ENCODE results near the gene CCDC138. TPM values are rescaled to one million over a fixed set of nuclear protein-coding genes. Genes with fewer than 3 reads are reported as not detected.

Gene CCDC138
- total RNA-seq, 1 donor from 2014 or later = 5.0 TPM

GRCh38 chr2:108894766-108895165, 108.2 kb downstream of the CCDC138 start:
- no peak for DNase-seq (ENCODE audit: low read depth in 2 of 2)

- no peak for DNase-seq (ENCODE audit: low read depth in 2 of 2)
Measured at GRCh38 chr2:108895188-108895587, 108.6 kb downstream of the CCDC138 start.

- no peak for DNase-seq (ENCODE audit: low read depth in 2 of 2)
Measured at GRCh38 chr2:108896741-108897140, 110.2 kb downstream of the CCDC138 start.

- DNase-seq (ENCODE audit: low read depth in 2 of 2) = no peak
Measured at GRCh38 chr2:108898315-108899082, 111.9 kb downstream of the CCDC138 start.

GRCh38 chr2:108904680-108905079, 118.1 kb downstream of the CCDC138 start:
- no peak for DNase-seq (ENCODE audit: low read depth in 2 of 2)

- no peak for DNase-seq (ENCODE audit: low read depth in 2 of 2)
Measured at GRCh38 chr2:108905176-108905575, 118.6 kb downstream of the CCDC138 start.

GRCh38 chr2:108905906-108906305, 119.3 kb downstream of the CCDC138 start:
- no peak for DNase-seq (ENCODE audit: low read depth in 2 of 2)

GRCh38 chr2:108906403-108907077, 120.0 kb downstream of the CCDC138 start:
- DNase-seq (ENCODE audit: low read depth in 2 of 2) = no peak

- DNase-seq (ENCODE audit: low read depth in 2 of 2) = no peak
Measured at GRCh38 chr2:108907822-108908712, 121.5 kb downstream of the CCDC138 start.

- no peak for DNase-seq (ENCODE audit: low read depth in 2 of 2)
Measured at GRCh38 chr2:108908713-108909070, 122.1 kb downstream of the CCDC138 start.

GRCh38 chr2:108909275-108909823, 122.8 kb downstream of the CCDC138 start:
- DNase-seq (ENCODE audit: low read depth in 2 of 2) = no peak

- peak in 1 of 2 donors; percentile 24 for DNase-seq (ENCODE audit: low read depth in 2 of 2)
Measured at GRCh38 chr2:108910011-108910431, 123.5 kb downstream of the CCDC138 start.

GRCh38 chr2:108910541-108911396, 124.2 kb downstream of the CCDC138 start:
- DNase-seq (ENCODE audit: low read depth in 2 of 2) = peak in 1 of 2 donors; percentile 46

- no peak for DNase-seq (ENCODE audit: low read depth in 2 of 2)
Measured at GRCh38 chr2:108911401-108911800, 124.8 kb downstream of the CCDC138 start.

- no peak for DNase-seq (ENCODE audit: low read depth in 2 of 2)
Measured at GRCh38 chr2:108911807-108912628, 125.4 kb downstream of the CCDC138 start.

- DNase-seq (ENCODE audit: low read depth in 2 of 2) = no peak
Measured at GRCh38 chr2:108912629-108912902, 126.0 kb downstream of the CCDC138 start.

GRCh38 chr2:108916122-108916795, 129.7 kb downstream of the CCDC138 start:
- DNase-seq (ENCODE audit: low read depth in 2 of 2) = no peak

- no peak for DNase-seq (ENCODE audit: low read depth in 2 of 2)
Measured at GRCh38 chr2:108916796-108917421, 130.3 kb downstream of the CCDC138 start.

GRCh38 chr2:108917526-108917925, 131.0 kb downstream of the CCDC138 start:
- DNase-seq (ENCODE audit: low read depth in 2 of 2) = no peak
